Midbrain (tissue), 1 donor: ENCODE measurements around the gene PCDH18.
"Not testable (repeated sequence)": the region's sequence is repeated elsewhere in the genome, so short reads cannot be mapped to it uniquely, and the experiment has no call there.

Experiments
- DNase-seq: peaks from one replicate; lab custom pipeline; 2025; lab: John Stamatoyannopoulos, UW

The PCDH18 gene

DNA sequence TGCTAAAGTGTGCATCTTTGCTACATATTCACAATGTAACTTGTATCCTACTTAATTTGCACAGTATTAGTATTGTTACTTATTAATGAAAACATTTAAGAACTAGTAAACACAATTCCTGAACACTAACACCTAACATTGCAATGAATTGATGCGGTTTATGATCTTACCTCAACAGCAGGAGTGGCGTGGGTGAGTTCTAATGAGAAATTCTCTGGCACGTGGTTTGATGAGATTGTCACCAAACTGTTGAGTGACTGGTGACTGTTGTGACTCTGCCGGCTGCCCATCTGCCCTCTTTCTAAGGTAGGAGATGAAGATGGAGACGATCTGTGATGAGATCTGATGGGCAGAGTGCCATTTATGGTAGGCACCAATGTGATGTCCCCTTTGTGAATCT lies 2.9 kb downstream of the PCDH18 start:
- no peak for DNase-seq

DNA sequence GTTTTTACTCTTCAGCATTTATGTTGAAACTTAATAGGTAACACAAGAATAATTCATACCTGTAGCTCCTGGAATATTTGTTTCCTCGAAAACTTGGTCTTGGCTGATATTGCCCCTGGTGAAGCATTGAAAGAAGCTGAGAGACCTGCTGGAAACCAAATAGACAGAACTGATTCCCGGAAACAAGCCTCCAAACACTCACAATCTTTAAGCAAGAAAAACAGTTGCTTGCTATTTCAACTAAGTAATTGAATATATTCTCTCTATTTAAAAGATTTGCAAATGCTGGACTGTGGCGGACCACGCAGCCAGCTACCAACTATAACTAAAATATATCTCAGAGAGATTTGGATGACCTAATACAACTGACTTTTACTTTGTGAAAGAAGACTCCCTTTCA lies 3.6 kb downstream of the PCDH18 start:
- no peak for DNase-seq

DNA sequence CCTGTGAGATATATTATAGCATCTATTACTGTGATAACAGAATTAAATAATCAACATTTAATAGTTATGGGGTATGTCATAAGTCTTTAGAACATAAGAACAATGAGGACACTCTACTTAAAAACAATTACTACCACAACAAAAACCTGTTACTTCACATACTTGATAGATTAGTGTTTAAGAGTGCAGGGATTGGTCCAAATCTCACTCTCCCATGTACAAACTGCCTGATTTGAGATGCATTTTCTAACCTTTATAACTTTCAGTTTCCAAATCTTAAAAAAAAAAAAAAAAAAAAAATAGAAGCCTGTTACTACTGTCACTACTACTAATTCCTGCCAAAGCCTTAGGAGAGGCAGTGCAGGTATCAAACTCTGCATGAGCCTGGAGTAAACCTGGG lies 5.6 kb downstream of the PCDH18 start:
- DNase-seq, result no peak

DNA sequence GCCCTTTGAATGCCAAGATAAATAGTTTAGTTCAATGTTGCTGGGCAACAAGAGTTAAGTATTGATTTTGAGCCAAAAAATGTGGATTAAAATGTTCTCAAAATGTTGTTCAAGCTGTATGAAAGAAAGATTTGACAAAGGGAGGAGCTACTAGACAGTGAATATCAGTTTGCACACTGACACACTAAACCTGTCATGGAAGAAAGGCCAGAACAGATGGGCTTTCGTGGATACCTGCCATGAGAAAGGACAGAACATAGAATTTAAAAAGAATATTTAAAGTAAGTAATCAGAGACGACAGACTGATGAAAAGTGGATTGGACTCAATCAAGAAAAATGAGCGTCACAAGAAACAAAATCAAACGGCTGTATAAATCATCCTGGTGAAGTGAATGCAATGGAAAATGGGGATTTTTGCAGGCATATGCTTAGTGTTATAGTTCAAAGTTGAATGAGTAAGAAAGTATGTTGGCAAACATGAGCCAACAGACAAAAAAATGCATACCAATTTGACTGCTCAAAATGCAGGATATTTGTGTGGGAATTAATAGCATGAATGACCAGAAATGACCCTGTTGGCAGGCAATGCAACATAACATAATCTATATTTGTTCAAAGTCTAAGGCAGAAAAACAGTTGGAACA lies 7.4 kb downstream of the PCDH18 start:
- no peak for DNase-seq

DNA sequence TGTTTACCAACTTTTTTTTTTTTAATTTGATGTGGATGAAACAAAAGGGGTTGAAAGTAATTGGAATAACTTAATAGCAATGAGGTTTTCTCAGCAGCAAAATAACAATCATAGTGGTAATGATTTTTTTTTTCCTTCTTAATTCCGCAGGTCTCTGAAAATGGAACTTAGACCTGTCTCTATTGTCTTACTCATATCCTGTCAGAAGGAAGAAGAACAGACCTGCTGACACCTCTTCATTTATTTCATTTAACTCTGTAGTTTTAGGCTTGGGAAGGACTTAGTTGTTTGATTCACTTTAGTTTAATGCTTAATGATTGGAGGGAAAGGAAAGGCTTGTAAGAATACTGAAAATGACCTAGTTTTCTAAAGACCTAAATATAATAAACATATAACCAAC lies 9.0 kb downstream of the PCDH18 start:
- DNase-seq, result no peak

DNA sequence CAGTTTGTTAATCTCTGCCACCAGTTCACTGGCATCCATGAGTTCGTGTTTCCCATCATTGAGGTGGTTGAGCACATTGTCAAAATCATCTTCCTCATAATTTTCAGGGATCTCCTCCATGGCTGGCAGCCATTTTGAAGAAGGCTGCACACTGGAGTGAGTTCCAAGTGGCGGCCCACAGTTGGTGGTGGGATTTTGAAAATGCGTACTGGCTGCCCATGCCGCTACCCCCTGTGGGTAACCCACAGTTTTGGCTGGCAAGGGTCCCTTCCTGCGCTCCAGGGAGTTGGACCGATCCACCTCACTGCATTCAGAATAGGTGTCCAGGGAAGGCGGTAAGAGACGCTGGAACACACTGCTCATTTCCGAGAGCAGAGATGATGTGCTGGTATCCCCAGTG lies 11.2 kb downstream of the PCDH18 start:
- no peak for DNase-seq

DNA sequence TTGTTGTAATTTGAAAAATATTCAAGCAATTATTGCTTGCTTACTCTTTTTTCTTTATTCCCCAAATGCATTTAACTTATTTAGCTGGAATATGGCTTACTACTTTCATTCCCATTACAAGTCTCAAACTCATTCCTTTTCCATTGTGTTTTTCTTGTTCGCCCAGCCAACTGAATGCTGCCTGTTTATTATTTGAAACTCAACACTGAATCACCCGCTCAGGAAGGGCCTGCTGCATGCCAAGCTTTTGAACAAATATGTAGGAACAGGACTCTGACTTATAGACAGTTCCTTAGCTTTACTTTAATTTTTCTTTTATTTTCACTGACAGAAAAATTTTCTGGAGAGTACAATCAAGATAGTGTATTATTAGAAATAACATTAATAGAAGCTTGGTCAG lies 12.9 kb downstream of the PCDH18 start:
- DNase-seq, result no peak

DNA sequence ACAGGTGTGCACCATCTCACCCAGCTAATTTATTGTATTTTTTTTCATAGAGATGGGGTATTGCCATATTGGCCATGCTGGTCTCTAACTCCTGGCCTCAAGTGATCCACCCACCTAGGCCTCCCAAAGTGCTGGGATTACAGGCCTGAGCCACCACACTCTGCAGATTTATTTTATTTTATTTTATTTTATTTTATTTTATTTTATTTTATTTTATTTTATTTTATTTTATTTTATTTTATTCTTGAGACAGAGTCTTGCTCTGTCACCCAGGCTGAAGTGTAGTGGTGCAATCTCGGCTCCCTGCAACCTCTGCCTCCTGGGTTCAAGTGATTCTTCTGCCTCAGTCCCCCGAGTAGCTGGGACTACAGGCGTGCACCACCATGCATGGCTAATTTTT lies 15.0 kb downstream of the PCDH18 start:
- DNase-seq, result not testable (repeated sequence)

DNA sequence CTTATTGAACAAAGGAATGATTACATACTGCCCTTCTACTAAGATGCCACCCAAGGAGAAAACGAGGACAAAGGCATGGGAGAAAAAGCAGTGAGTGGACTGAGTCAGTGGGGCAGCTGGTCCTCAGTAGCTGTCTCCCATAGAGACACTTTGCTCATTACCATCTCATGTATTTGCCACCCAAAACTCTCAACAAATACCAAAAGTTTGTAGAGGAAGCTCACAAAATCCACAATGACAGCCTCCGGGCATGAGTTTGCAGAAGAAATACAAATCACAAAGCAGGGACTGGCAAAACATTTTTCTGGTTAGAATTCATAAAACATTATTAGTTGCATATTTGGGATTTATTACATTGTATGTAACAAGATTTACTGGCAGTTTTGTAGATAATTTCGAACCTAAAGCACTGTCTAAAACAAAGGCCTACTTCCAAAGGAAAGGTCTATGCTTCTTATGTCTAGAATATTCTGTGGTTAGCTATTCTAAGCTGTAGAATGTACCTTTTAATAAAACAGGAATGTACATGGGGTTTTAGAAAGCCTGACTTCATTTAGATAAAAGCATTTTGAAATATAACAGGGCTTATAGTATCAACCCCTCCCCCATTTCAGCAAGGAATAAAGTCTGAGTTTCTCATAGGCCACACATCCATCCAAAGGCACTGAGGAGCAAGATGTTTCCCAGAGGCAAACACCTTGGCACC lies 17.7 kb downstream of the PCDH18 start:
- DNase-seq, result no peak

DNA sequence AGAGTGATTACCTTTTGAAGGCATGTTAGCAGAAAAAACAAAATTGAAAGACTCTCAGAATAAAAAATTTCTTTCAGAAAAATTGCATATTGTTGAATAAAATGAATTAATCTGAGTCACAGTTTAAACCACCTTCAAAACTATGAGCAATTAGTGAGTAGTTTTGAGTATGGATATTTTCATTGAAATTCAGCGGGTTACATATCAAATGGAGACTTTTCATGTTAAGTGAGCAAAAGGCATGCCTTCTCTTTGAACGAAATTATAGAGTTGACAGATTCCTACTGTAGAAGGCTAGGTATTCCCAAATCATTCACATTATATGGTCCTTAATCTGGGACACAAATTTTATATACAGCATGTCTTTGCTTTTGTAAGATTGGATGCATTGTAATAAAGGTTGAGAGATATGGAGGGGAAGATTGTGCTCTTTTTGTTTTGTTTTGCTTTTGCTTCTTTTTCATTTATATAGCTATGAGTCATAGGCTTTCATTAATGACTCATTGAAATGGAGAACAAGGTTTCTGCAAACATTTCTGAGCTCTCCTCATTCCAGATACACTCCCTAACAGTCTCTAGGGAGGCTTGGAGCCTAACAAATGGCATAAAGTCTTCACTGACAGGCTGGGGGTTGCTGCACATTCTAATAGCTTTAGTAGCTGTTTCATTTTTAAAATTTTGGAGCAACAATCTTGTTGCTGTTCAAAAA lies 21.6 kb downstream of the PCDH18 start:
- no peak for DNase-seq

DNA sequence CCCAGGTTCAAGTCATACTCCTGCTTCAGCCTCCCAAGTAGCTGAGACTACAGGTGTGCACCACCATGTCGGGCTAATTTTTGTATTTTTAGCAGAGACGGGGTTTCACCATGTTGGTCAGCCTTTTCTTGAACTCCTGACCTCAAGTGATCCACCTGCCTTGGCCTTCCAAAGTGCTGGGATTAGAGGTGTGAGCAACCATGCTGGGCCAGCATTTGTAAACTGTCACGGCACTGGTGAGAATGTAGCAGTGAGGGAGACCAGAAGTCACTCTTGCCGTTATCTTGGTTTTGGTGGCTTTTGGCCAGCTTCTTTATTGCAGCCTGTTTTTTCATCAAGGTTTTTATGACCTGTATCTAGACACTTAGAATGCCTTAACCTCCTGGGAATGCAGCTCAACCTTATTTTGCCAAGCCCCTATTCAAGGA lies 22.4 kb downstream of the PCDH18 start:
- no peak for DNase-seq

DNA sequence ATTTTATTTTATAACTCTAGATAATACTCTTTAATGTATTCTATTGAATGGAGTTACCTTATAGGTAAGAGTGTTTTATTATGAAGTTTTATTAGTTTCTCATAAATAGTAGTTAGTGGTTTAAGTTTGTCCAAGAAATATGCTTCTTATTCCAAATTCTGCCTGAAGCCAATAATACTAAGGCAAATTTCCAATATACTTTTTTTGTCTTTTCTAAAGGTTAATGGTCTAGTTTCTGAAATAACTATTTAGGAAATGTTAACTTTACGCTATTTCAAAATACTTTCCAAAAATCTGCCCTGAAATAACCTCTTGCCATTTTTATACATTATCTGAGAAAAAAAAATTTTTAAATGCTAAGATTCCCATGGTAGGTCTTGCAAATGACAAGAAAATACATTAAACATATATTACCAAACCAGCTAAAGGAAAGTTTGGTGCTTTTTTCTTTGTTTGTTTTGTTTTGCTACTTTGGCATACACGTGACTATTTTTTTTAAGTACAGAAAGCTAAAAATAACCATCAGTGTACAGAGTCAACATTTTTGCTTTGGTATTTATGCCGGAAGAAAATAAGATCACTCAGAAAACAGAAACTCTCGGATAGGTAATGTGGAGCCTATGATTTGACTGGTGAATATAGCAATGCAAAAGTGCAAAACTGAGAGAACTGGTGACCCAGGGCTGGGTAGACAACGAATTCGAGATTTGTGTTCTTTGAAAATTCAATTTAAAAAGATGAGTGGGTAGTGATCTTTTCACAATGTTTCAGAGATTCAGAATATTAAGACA lies 29.8 kb downstream of the PCDH18 start:
- no peak for DNase-seq

DNA sequence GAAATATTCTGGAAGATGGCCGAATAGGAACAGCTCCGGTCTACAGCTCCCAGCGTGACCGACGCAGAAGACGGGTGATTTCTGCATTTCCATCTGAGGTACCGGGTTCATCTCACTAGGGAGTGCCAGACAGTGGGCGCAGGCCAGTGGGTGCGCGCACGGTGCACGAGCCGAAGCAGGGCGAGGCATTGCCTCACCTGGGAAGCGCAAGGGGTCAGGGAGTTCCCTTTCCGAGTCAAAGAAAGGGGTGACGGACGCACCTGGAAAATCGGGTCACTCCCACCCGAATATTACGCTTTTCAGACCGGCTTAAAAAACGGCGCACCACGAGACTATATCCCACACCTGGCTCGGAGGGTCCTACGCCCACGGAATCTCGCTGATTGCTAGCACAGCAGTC lies 36.0 kb downstream of the PCDH18 start:
- not testable (repeated sequence) for DNase-seq

DNA sequence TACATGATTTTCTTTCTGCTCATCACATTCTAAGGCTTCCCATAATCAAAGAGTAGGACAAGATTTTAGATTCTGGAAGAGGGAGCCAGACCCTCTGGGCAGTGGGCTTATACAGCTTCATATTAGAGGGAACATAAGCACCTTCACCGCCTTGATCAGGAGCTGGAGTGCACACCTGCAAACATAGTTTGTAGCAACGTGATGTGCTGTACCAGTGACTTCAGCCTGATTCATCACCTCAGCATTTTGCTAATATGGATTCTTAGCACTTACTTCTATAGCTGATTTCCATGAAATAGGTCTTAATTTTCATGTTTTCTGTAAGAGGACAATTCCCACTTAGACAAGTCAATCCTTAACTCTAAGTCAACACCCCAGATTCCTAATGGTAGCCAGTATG lies 36.7 kb downstream of the PCDH18 start:
- DNase-seq, result no peak

DNA sequence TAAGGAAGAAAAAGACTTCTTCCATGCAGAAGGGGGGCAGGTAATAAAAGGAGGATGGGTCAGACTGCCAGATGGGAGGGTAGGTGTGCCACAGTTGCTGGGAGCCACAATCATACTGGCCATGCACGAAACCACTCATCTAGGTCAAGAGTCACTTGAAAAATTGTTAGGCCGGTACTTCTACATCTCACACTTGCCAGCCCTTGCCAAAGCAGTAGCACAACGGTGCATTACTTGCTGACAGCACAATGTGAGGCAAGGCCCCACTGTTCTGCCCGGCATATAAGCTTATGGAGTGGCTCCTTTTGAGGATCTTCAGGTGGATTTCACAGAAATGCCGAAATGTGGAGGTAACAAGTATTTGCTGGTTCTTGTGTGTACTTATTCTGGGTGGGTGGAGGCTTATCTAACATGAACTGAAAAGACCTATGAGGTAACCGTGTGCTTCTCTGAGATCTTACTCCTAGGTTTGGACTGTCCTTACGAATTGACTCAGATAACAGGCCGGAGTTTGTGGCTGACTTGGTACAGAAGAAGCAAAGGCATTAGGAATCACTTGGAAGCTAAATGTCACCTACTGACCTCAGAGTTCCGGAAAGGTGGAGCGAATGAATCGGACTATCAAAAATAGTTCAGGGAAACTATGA lies 48.9 kb downstream of the PCDH18 start:
- DNase-seq, result not testable (repeated sequence)

DNA sequence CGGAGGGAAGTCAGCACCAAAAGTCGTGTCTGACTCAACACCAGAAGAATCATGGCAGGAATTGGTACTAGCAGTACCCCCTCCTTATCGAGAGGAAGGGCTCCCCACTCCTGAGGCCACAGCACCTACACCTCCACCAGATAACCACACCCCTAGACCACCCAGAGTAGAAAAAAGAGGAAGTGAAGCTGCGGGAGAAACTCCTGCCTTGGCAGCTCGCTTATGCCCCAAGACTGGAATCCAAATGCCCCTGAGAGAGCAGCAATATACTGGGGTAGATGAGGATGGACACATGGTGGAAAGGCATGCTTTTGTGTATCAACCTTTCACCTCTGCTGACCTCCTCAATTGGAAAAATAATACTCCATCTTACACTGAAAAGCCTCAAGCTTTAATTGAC lies 52.6 kb downstream of the PCDH18 start:
- DNase-seq, result not testable (repeated sequence)

DNA sequence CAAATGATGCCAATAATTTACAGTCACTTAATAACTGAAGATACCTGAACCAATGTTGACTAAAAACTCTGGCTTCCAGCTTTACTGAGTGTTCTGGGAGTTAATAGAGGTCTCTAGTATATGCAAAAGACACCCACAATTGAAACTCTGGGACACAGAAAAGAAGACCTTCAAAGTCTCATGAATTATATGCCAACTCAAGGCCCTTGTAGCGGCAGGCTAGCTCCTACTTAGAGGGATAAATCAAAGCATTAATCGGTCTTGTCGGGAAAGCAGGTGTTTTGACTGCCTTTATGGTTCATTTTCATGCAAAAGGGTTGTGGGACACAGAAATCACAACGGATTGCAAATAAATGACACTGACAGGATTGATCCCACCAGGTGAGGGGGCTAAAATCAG lies 55.9 kb downstream of the PCDH18 start:
- no peak for DNase-seq

DNA sequence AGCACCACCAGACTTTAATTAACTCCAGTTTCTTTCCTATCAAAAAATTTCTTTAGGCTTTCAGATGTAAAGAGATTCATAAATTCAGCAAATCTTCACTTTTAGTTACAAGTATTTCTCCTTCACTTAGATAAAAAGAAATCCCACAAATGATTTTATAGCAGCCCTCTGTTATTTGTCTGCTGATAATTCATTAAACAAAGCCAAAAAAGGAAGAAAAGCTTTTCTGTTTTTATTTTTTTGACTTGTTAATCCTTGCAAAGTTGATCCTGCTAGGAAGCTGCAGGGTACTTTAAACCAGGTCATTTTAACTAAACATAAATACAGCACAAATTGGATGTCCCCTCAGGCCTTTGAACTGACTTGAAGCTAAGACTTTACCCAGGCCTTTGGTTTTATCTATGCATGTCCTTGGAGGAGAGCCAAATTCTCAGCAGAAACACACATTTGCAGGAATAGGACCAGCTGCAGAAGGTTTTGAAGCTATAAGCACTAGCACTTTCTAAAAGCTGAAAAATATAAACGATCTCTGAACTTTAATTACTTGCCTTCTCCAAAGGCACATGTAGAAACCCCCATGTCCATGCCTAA lies 57.5 kb downstream of the PCDH18 start:
- DNase-seq, result no peak

DNA sequence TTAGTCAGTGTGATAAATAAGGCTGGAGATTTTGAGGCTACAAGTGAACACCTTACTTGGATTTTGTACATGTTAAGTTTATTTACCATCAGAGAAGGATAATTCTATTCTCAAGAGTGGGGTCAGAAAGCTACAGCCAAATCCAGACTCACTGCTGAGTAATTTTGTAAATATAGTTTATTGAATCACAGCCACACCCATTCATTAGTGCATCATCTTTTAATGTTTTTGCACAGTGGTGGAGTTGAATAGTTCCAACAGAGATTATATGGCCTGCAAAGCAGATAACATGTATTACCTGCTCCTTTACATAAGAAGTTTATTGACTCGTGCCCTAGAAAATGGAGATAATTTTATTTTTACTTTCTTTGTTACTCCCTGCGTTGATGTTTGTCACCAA lies 60.4 kb downstream of the PCDH18 start:
- no peak for DNase-seq

DNA sequence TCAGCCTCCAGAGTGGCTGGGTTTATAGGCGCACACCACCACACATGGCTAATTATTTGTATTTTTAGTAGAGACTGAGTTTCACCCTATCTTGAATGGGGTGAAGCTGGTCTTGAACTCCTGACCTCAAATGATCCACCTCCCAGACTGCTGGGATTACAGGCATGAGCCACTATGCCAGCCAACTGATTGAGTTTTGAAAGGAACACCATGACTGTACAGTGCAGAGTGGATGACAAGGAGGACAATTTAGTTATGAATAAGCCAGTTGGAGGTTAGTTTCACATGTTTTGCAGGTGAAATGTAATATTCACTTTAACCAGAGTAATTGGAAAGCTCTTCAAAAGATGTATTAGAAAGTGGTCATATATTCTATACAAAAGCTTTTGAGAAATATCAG lies 60.8 kb downstream of the PCDH18 start:
- no peak for DNase-seq

DNA sequence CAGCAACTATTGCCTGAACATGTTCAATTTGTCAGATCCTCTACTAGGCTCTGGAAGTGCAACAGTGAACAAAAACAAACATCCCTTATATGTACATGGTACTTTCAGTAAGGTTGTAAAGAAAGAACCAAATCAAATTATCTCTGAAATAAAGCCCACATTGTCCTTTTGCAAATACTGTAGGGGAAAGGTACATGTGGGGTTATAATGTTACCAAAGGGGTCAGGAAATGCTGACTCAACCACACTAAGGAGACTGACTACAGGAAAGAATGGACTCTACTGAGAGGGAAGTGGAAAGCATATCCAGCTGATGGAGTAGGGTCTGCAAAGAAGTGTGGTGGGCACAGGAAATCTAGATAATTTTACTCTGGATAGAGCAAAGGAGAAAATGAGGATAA lies 61.5 kb downstream of the PCDH18 start:
- DNase-seq, result no peak
